A549 (cell line): Measurements from ENCODE around the gene EEF1AKMT1. TPM values are rescaled to one million over a fixed set of nuclear protein-coding genes. Genes with fewer than 3 reads are reported as not detected.

Experiments
- ATAC-seq, 2 experiments: fragments of 200-7000 bp in 1 of 2; fragments of >200 bp in 1 of 2; cut with Nextera tagmentation in 1 of 2; cut with Tn5 transposase in 1 of 2; 3 replicates each; pipeline versions ENCODE4 v1.8.0 to v1.9.1; 2018 to 2020; ENCODE audit warnings: mild to moderate bottlenecking in 1 of 2, moderate library complexity in 1 of 2
- CTCF ChIA-PET: fragments of 300-600 bp; sonication (Branson Sonifier 250); formaldehyde crosslinking; extraction: SDS; loops from one replicate; lab custom pipeline; 2021; ENCODE audit warnings: antibody characterized with exemption, inconsistent platforms; lab: Yijun Ruan, JAX
- POLR2A ChIA-PET: fragments of 350-600 bp; formaldehyde crosslinking; extraction: SDS; loops from one replicate; lab custom pipeline; 2021; ENCODE audit warnings: antibody characterized with exemption, inconsistent platforms; lab: Yijun Ruan, JAX
- DNase-seq, 2 experiments: peaks; one replicate each; pipeline versions ENCODE4 v3.0.0 to v3.0.0-alpha.2; 2011 to 2016; ENCODE audit warnings: low read depth in 1 of 2, low spot score in 1 of 2
- FAIRE-seq: peaks from 2 replicates; lab custom pipeline; 2011; peaks lifted over from hg19 to GRCh38; lab: Jason Lieb, UNC
- H3K27ac ChIP-seq, 2 experiments: fragments of >200 bp; sonication (Bioruptor Twin); formaldehyde crosslinking; 3 replicates each; pipeline ENCODE4 v1.5.1; 2016 to 2017
- H3K4me1 ChIP-seq: fragments of >200 bp; sonication (Bioruptor Twin); formaldehyde crosslinking; 3 replicates; pipeline ENCODE4 v1.6.1; 2016
- H3K4me2 ChIP-seq: fragments of >200 bp; sonication (Bioruptor Twin); formaldehyde crosslinking; 3 replicates; pipeline ENCODE4 v1.6.1; 2016
- H3K4me3 ChIP-seq: fragments of >200 bp; sonication (Bioruptor Twin); formaldehyde crosslinking; 3 replicates; pipeline ENCODE4 v1.5.1; 2016
- H3K9me3 ChIP-seq: fragments of >200 bp; sonication (Bioruptor Twin); formaldehyde crosslinking; 3 replicates; pipeline ENCODE4 v1.6.1; 2016
- BCL3 ChIP-seq: fragments of >200 bp; sonication (Bioruptor Twin); formaldehyde crosslinking; IDR thresholded peaks from 3 replicates; pipeline ENCODE4 v1.6.1; 2016
- BHLHE40 ChIP-seq: IDR thresholded peaks from 2 replicates; pipeline ENCODE4 v1.6.1; 2012; ENCODE audit warnings: low read depth, low read length, inconsistent platforms
- CEBPB ChIP-seq, 2 experiments: fragments of >200 bp in 1 of 2; sonication (Bioruptor Twin) in 1 of 2; formaldehyde crosslinking in 1 of 2; IDR thresholded peaks; 2 replicates each; pipeline ENCODE4 v1.6.1; 2012 to 2016
- CHD2 ChIP-seq: fragments of 150-350 bp; IDR thresholded peaks from 2 replicates; pipeline ENCODE4 v1.6.1; 2014; ENCODE audit warnings: low read length; ENCODE audit not compliant: partially characterized antibody
- CHD4 ChIP-seq: fragments of 200-600 bp; sonication (generic); IDR thresholded peaks from 2 replicates; pipeline ENCODE4 v1.6.1; 2016; ENCODE audit warnings: antibody characterized with exemption, mild to moderate bottlenecking, borderline replicate concordance
- E2F6 ChIP-seq: IDR thresholded peaks from 2 replicates; pipeline ENCODE4 v1.6.1; 2012; ENCODE audit warnings: low read depth, borderline replicate concordance
- EHMT2 ChIP-seq: fragments of 200-600 bp; sonication (generic); IDR thresholded peaks from 2 replicates; pipeline ENCODE4 v1.6.1; 2016; ENCODE audit warnings: antibody characterized with exemption, low read depth, mild to moderate bottlenecking, moderate library complexity
- EP300 ChIP-seq, 2 experiments: fragments of >200 bp; sonication (Bioruptor Twin); formaldehyde crosslinking; IDR thresholded peaks; 2 replicates in 1 of 2; 3 replicates in 1 of 2; pipeline ENCODE4 v1.6.1; 2016 to 2017
- FOXS1 ChIP-seq: fragments of 250-450 bp; sonication (Bioruptor Pico); IDR thresholded peaks from 2 replicates; pipeline ENCODE4 v1.5.0; 2020; ENCODE audit warnings: mild to moderate bottlenecking, moderate library complexity
- HMGXB4 ChIP-seq: fragments of 250-450 bp; sonication (Bioruptor Pico); IDR thresholded peaks from 2 replicates; pipeline ENCODE4 v1.5.0; 2021; ENCODE audit warnings: mild to moderate bottlenecking, moderate library complexity, borderline replicate concordance
- HOXB13 ChIP-seq: fragments of 250-450 bp; sonication (Bioruptor Pico); IDR thresholded peaks from 2 replicates; pipeline ENCODE4 v1.5.0; 2020; ENCODE audit warnings: low read depth, mild to moderate bottlenecking, moderate library complexity
- HOXB5 ChIP-seq: fragments of 250-450 bp; sonication (Bioruptor Pico); IDR thresholded peaks from 2 replicates; pipeline ENCODE4 v1.5.0; 2020; ENCODE audit warnings: mild to moderate bottlenecking, moderate library complexity
- KDM1A ChIP-seq: fragments of 200-600 bp; sonication (generic); IDR thresholded peaks from 2 replicates; pipeline ENCODE4 v1.6.1; 2016; ENCODE audit warnings: low read depth, mild to moderate bottlenecking
- KDM5A ChIP-seq: fragments of 200-600 bp; sonication (generic); IDR thresholded peaks from 2 replicates; pipeline ENCODE4 v1.6.1; 2016; ENCODE audit warnings: antibody characterized with exemption, mild to moderate bottlenecking
- MAX ChIP-seq: IDR thresholded peaks from 2 replicates; pipeline ENCODE4 v1.6.1; 2012
- MAZ ChIP-seq: fragments of 150-350 bp; IDR thresholded peaks from 2 replicates; pipeline ENCODE4 v1.6.1; 2014; ENCODE audit warnings: antibody characterized with exemption, low read depth, low read length, borderline replicate concordance
- MYC ChIP-seq: IDR thresholded peaks from 2 replicates; pipeline ENCODE4 v1.6.1; 2012; ENCODE audit warnings: mild to moderate bottlenecking, inconsistent platforms, low read length, improper control_type of control experiment, borderline replicate concordance
- NFE2L2 ChIP-seq: fragments of 150-350 bp; conservative IDR thresholded peaks from 2 replicates; pipeline ENCODE4 v1.6.1; 2014; ENCODE audit warnings: low read length
- NPAS2 ChIP-seq: fragments of 250-450 bp; sonication (Bioruptor Pico); IDR thresholded peaks from 2 replicates; pipeline ENCODE4 v1.8.0; 2022; ENCODE audit warnings: mild to moderate bottlenecking, moderate library complexity, borderline replicate concordance
- POLR2A ChIP-seq: IDR thresholded peaks from 2 replicates; pipeline ENCODE4 v1.6.1; 2012; ENCODE audit warnings: mild to moderate bottlenecking, low read length
- POLR2AphosphoS2 ChIP-seq: conservative IDR thresholded peaks from 2 replicates; pipeline ENCODE4 v1.6.1; 2012; ENCODE audit warnings: low read length, improper control_type of control experiment, inconsistent platforms
- RARB ChIP-seq: fragments of 250-450 bp; sonication (Bioruptor Pico); IDR thresholded peaks from 2 replicates; pipeline ENCODE4 v1.8.0; 2021; ENCODE audit warnings: mild to moderate bottlenecking, moderate library complexity
- RCOR1 ChIP-seq: fragments of 150-350 bp; IDR thresholded peaks from 2 replicates; pipeline ENCODE4 v1.6.1; 2014; ENCODE audit warnings: antibody characterized with exemption, low read length, low read depth
- RNF2 ChIP-seq: fragments of 200-600 bp; sonication (generic); IDR thresholded peaks from 2 replicates; pipeline ENCODE4 v1.6.1; 2016; ENCODE audit warnings: low read depth, mild to moderate bottlenecking, antibody characterized with exemption, moderate library complexity, borderline replicate concordance
- TFCP2L1 ChIP-seq: fragments of 250-450 bp; sonication (Bioruptor Pico); IDR thresholded peaks from 2 replicates; pipeline ENCODE4 v1.5.0; 2021; ENCODE audit warnings: mild to moderate bottlenecking
- TP53 ChIP-seq: fragments of 250-450 bp; sonication (Bioruptor Pico); IDR thresholded peaks from 2 replicates; pipeline ENCODE4 v1.5.0; 2021; ENCODE audit warnings: mild to moderate bottlenecking, moderate library complexity
- USF2 ChIP-seq: fragments of 450-650 bp; IDR thresholded peaks from 2 replicates; pipeline ENCODE4 v1.6.1; 2014; ENCODE audit warnings: antibody characterized with exemption
- ZFP36 ChIP-seq: fragments of 450-650 bp; IDR thresholded peaks from 2 replicates; pipeline ENCODE4 v1.6.1; 2014; ENCODE audit warnings: borderline replicate concordance; ENCODE audit not compliant: partially characterized antibody
- ZSCAN20 ChIP-seq: fragments of 250-450 bp; sonication (Bioruptor Pico); IDR thresholded peaks from 2 replicates; pipeline ENCODE4 v1.8.0; 2022; ENCODE audit warnings: mild to moderate bottlenecking, moderate library complexity
- WGBS: methylation state at CpG from one replicate; pipeline ENCODE4 v1.1.6; 2017; ENCODE audit errors: missing lambda C conversion rate; 5-methylcytosine and 5-hydroxymethylcytosine counted together
- polyA plus RNA-seq, 4 experiments: library from polyadenylated mRNA; depleted of rRNA in 3 of 4; stranded (reverse); fragments of >200 nt; fragmentation: RNase III in 1 of 4; extraction: RNeasy Plus Mini Kit Qiagen cat#74134 plus additional on column Dnase treatment in 1 of 4; gene quantifications; 2 replicates in 3 of 4; 3 replicates in 1 of 4; pipeline ENCODE4 v1.2.3, GENCODE V29; 2011 to 2017

Gene EEF1AKMT1
- polyA plus RNA-seq, 2 of the 4 experiments (the other 2 are of a cell fraction) = 8.1 to 10.0 TPM

GRCh38 chr13:20701461-20701860 lies 72.3 kb downstream of the EEF1AKMT1 start (continued):
- TF ChIP-seq HMGXB4 (CRISPR knock-in tag) = no peak
- no peak for TF ChIP-seq TP53 (CRISPR knock-in tag)
- TF ChIP-seq E2F6 = no peak
- TF ChIP-seq KDM5A = no peak
- TF ChIP-seq FOXS1 (CRISPR knock-in tag) = no peak
- TF ChIP-seq BHLHE40 = no peak
- TF ChIP-seq NPAS2 (CRISPR knock-in tag) = no peak

GRCh38 chr13:20700288-20700687 lies 73.5 kb downstream of the EEF1AKMT1 start:
- no peaks in the 10 kb centered on the region for H3K9me3 ChIP-seq
- H3K27ac ChIP-seq = no peak overlapping the region
- no peak for DNase-seq
- CTCF ChIA-PET = interaction anchor here (0.7 to 1.5 kb wide), 2 partner anchors 34 to 225 kb away, joined by 3 read pairs; no protein-coding TSS in a partner anchor
- H3K4me3 ChIP-seq = no peak overlapping the region
- H3K4me2 ChIP-seq = no peak overlapping the region
- no peak for FAIRE-seq
- WGBS = 84% methylated on average over 6 of the region's 6 CpGs
- no peak for ATAC-seq
- TF ChIP-seq EP300 (IDR thresholded peaks at IDR 0.05) (no peak), KDM1A (no peak), CEBPB (IDR thresholded peaks at IDR 0.05) (no peak), TFCP2L1 (CRISPR knock-in tag) (no peak), ZFP36 (no peak), RNF2 (no peak), BCL3 (no peak)
- TF ChIP-seq, all 56 proteins: peak for 0
- H3K4me1 ChIP-seq = peaks cover 10% of the 10 kb centered on the region
- POLR2A ChIA-PET = no interaction called here

- FAIRE-seq = no peak
- H3K4me1 ChIP-seq = peaks cover 10% of the 10 kb centered on the region
- H3K4me2 ChIP-seq = no peak overlapping the region
- ChIA-PET POLR2A (no interaction called here), CTCF (no interaction called here)
- WGBS = 74% methylated on average over 9 of the region's 9 CpGs
- no peak for ATAC-seq
- no peak overlapping the region for H3K4me3 ChIP-seq
- no peak for DNase-seq
- H3K27ac ChIP-seq = no peak overlapping the region
- TF ChIP-seq RCOR1 (no peak), MAZ (no peak), E2F6 (no peak), MAX (no peak), HOXB13 (CRISPR knock-in tag) (no peak), EHMT2 (no peak), EP300 (IDR thresholded peaks at IDR 0.05) (no peak), CHD2 (no peak), HOXB5 (no peak), POLR2A (no peak), POLR2AphosphoS2 (no peak), USF2 (no peak), NPAS2 (CRISPR knock-in tag) (no peak), RARB (CRISPR knock-in tag) (no peak), TP53 (CRISPR knock-in tag) (no peak), NFE2L2 (no peak), MYC (no peak), CHD4 (no peak), ZSCAN20 (CRISPR knock-in tag) (no peak), TFCP2L1 (CRISPR knock-in tag) (no peak)
- TF ChIP-seq, all 56 proteins: peak for 0
- no peaks in the 10 kb centered on the region for H3K9me3 ChIP-seq
Observed at GRCh38 chr13:20699715-20700114, 74.0 kb downstream of the EEF1AKMT1 start.
